ENCODE data around the gene CLPTM1L.

CLPTM1L gene

DNA sequence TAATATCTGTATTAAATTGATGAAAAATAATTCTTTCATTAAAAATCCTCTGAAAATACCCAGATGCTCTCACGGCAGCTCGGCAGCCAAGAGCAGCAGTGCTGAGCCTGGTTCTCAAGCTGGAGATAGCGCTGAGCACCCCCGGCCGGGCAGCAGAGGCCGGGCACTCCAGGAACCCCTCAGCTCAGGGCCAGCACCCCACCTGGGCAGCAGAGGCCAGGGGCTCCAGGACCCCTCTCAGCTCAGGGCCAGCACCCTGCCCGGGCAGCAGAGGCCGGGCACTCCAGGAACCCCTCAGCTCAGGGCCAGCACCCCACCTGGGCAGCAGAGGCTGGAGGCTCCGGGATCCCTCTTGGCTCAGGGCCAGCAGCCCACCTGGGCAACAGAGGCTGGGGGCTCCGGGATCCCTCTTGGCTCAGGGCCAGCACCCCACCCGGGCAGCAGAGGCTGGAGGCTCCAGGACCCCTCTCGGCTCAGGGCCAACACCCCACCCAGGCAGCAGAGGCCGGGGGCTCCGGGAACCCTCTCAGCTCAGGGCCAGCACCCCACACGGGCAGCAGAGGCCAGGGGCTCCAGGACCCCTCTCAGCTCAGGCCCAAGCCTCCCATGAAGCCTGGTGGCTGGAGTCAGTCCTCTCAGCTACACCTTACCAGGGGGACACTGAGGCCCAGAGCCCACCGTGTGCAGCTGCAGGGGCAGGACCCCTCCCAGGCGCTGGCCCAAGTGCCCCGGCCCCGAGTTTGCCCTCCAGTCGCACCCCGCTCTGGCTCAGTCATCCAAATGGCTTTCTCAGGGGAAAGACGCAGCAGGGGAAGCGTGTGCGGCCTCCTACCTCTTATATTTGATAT, 21.7 kb downstream of the CLPTM1L start:
- no peaks in the 10 kb centered on the region for H3K27me3 Mint-ChIP-seq
- ATAC-seq (replicated peaks; ENCODE audit: extremely low read depth, poor library complexity, severe bottlenecking) (no peak), DNase-seq (ENCODE audit: low spot score in 2 of 2) (no peak)
- no peaks in the 10 kb centered on the region for H3K9me3 Mint-ChIP-seq
- peaks cover 13% of the 10 kb centered on the region for H3K4me1 Mint-ChIP-seq
- no peak overlapping the region for H3K27ac Mint-ChIP-seq (ENCODE audit: low read depth)
- no peak overlapping the region for H3K4me3 Mint-ChIP-seq
- H3K36me3 Mint-ChIP-seq (ENCODE audit: insufficient read depth): peaks cover 19% of the 10 kb centered on the region

DNA sequence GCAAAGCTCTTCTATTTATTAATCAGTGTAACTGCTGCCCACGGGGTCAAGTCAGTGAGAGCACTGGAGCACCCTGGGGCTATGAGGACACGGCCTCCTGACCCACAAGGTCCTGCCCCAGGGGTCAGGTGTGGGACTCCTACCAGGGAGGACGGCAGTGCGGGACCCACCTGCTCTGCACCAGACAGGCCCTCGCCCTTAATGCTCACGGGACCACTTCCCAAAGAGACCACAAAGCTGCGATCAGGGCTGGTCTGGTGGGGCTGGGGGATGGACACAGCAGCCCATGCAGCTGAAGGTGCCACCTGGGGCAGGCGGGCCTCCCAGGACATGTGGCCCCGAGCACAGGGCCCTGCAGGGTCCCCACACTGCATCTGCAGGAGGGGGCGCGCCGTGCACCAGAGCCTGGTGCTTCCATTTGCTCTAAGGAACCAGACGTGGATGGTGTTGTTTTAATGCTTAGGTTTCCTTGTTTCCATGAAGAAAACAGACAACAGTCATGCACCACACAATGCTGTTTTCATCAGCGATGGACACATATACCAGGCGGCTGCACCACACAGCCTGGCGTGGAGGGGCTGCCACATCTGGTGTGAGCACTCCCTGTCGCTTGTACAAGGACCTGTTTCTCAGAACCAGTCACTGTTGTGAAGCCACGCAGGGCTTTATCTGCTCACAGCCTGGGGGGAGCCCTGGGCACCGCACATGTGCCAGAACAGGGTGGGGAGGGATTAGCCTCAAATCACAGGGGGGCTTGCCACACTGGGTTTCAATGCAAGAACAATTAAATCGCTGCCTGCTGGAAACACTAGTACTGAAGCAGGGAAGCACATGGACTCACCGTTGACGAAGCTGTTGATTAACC, 22.6 kb downstream of the CLPTM1L start:
- DNase-seq (ENCODE audit: low spot score in 2 of 2): no peak

DNA sequence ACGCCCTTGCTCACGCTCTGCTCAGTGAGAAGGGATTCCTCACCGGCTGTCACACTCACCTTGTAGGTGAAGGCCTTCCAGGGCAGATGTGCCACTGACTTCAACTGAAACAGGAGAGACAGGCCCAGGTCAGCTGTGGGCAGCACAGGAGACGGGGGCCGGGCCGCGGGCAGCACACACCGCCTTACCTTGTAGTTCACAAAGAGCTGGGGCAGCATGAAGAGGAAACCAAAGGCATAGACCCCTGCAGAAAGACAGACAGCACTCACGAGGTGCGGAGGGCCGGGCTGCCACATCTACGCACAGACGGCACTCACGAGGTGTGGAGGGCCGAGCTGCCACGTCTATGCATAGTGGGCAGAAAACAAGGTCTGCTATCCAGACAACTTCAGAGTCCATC, 23.3 kb downstream of the CLPTM1L start:
- no peaks in the 10 kb centered on the region for H3K27me3 Mint-ChIP-seq
- H3K4me3 Mint-ChIP-seq: no peak overlapping the region
- no peak overlapping the region for H3K27ac Mint-ChIP-seq (ENCODE audit: low read depth)
- no peak for ATAC-seq (replicated peaks; ENCODE audit: extremely low read depth, poor library complexity, severe bottlenecking)
- H3K4me1 Mint-ChIP-seq: peaks cover 21% of the 10 kb centered on the region
- no peaks in the 10 kb centered on the region for H3K9me3 Mint-ChIP-seq
- no peak for DNase-seq (ENCODE audit: low spot score in 2 of 2)
- H3K36me3 Mint-ChIP-seq (ENCODE audit: insufficient read depth): peaks cover 22% of the 10 kb centered on the region

More for the DNA sequence above, 22.6 kb downstream of the CLPTM1L start:
- peaks cover 17% of the 10 kb centered on the region for H3K4me1 Mint-ChIP-seq
- H3K27ac Mint-ChIP-seq (ENCODE audit: low read depth): no peak overlapping the region
- no peak for ATAC-seq (replicated peaks; ENCODE audit: extremely low read depth, poor library complexity, severe bottlenecking)
- peaks cover 22% of the 10 kb centered on the region for H3K36me3 Mint-ChIP-seq (ENCODE audit: insufficient read depth)
- no peaks in the 10 kb centered on the region for H3K27me3 Mint-ChIP-seq
- H3K9me3 Mint-ChIP-seq: no peaks in the 10 kb centered on the region
- H3K4me3 Mint-ChIP-seq: no peak overlapping the region

DNA sequence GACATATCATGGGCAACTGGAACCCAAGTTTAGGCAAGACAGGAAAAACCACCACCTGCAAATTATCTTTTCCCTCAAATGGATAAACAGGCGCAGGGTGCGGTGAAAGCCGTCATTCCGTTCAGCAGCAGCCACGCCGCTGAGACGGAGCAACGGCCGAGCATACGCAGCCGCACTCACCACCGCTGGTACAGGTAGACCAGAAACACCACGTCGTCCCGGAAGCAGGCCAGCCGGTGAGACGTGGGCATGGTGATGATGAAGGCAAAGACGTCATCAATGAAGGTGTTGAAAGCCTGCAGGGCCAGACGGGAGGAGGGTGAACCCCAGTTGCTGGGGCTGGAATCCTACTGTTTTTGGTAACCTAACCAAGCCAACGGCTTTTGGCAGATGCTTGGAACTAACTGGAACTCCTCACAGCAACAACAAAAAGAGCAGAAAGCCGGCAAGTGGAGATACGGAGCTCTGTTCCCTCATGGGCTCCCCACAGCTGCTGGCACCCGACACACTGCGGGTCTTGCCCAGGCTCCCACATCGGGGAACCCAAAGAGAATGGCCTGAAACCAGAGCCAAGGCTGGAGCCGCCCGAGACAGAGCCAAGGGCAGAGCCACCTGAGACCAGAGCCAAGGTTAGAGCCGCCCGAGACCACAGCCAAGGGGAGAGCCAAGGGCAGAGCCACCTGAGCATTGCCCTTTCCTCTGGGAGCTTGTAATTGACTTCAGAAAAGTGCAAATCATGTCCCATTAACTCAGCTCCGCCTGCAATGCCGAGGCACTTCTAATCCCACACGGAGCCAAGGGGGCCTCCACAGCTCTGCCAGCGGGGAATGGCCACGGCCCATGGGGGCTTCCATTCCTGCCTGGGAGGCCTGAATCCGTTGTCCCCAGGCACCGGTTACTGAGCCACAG, 24.2 kb downstream of the CLPTM1L start:
- Mint-ChIP-seq H3K27ac (ENCODE audit: low read depth) (no peak overlapping the region), H3K36me3 (ENCODE audit: insufficient read depth) (peaks cover 19% of the 10 kb centered on the region), H3K27me3 (no peaks in the 10 kb centered on the region), H3K9me3 (no peaks in the 10 kb centered on the region), H3K4me1 (peaks cover 21% of the 10 kb centered on the region), H3K4me3 (no peak overlapping the region)
- ATAC-seq (replicated peaks; ENCODE audit: extremely low read depth, poor library complexity, severe bottlenecking) (no peak), DNase-seq (ENCODE audit: low spot score in 2 of 2) (no peak)

DNA sequence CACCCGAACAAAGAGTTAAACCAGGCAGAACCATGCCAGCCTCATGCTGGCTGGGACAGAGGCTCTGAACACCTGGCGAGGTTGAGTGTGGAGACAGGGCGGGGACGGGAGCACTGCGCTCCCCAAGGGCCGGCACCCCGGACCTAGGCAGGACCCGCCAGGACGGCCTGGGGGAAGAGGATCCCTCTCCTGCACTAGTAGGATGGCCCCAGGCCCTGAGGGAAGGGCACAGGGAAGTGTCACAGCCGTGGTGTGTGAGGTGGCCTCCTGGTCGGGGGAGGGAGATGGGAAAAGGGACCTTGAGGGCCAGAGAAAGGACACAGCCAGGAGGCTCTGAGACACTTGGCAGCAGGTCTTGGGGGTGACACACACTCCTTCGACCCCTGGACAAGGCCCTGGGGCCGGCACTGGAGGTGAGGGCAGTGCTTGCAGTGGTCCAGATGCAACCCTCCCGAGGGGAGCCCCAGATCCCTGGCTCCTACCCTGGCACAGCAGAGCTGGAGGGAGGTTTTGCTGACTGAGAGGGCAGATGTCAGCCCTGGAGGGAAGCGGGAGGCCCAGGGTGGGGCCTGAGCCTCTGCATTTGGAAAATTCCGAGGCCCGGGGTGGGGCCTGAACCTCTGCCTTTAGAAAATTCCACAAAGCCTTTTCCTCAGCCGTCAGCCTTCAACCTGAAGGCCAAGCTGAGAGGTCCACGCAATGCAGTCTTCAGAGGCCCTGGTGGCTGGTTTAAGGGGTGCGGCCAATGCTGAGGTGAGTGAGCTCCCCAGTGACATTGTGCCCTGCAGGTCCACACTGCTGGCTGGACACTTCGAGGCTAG, 25.3 kb downstream of the CLPTM1L start:
- H3K4me1 Mint-ChIP-seq: peaks cover 31% of the 10 kb centered on the region
- H3K4me3 Mint-ChIP-seq: no peak overlapping the region
- no peak for DNase-seq (ENCODE audit: low spot score in 2 of 2)
- no peaks in the 10 kb centered on the region for H3K9me3 Mint-ChIP-seq
- peaks cover 19% of the 10 kb centered on the region for H3K36me3 Mint-ChIP-seq (ENCODE audit: insufficient read depth)
- no peaks in the 10 kb centered on the region for H3K27me3 Mint-ChIP-seq
- ATAC-seq (replicated peaks; ENCODE audit: extremely low read depth, poor library complexity, severe bottlenecking): no peak
- H3K27ac Mint-ChIP-seq (ENCODE audit: low read depth): no peak overlapping the region

DNA sequence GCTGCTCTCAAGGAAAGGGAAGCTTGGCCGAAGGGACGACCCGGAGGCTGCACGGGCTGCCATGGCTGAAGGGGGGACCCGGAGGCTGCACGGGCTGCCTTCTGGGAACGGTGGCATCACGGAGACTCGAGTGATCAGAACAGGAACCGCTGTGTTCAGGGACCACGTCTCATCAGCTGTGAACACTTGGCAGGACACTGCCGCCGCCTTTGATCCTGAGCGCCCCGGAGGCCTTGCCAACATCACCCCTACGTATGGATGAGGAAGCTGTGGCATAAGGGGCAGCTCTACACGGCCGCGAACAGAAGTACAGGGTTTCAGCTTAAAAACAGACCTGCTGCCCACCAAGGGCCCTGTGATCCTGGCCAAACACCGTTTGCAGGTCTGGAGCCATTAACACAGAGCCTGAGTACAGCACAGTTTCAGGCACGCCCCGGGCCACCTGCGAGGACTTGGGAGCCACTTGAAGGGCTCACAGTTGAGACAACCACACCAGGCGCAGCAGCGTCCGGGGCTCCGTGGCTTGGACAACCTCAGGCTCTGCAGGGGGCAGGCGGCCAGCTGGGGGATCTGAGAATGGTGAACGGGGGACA, 26.1 kb downstream of the CLPTM1L start:
- Mint-ChIP-seq H3K4me3 (no peak overlapping the region), H3K27me3 (no peaks in the 10 kb centered on the region), H3K9me3 (no peaks in the 10 kb centered on the region), H3K4me1 (peaks cover 40% of the 10 kb centered on the region), H3K36me3 (ENCODE audit: insufficient read depth) (peaks cover 14% of the 10 kb centered on the region), H3K27ac (ENCODE audit: low read depth) (no peak overlapping the region)
- no peak for DNase-seq (ENCODE audit: low spot score in 2 of 2)
- no peak for ATAC-seq (replicated peaks; ENCODE audit: extremely low read depth, poor library complexity, severe bottlenecking)

DNA sequence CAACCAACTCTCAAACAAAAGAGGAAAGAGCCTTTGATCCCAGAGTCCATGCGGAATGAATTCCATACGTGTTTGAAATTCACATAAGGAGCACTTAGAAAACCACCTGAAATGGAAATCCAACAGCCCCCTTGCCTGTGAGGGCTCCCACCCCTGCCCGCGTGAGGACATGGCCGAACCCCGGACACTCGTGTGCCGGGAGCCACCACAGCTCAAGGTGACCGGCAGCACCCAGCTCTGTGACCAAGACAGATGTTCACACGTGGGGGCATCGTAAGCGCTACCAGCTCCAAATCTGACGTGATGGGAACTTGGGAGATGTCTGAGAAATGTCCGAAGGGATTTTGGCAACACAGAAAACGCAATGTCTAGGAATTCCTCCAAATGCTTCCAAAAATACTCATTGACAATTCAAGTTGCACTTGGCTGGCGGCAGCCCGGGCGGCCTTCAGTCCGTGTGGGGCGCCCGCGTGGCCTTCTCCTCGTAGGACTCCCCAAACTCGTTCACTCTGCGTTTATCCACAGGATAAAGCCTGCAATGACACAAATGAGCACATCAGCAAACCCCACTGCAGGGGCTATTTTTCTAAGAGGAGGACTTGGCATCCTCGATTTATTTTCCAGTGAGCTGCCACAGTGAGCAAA, 26.9 kb downstream of the CLPTM1L start:
- H3K27me3 Mint-ChIP-seq: no peaks in the 10 kb centered on the region
- peaks cover 47% of the 10 kb centered on the region for H3K4me1 Mint-ChIP-seq
- peaks cover 14% of the 10 kb centered on the region for H3K36me3 Mint-ChIP-seq (ENCODE audit: insufficient read depth)
- no peak overlapping the region for H3K27ac Mint-ChIP-seq (ENCODE audit: low read depth)
- DNase-seq (ENCODE audit: low spot score in 2 of 2) (no peak), ATAC-seq (replicated peaks; ENCODE audit: extremely low read depth, poor library complexity, severe bottlenecking) (no peak)
- no peaks in the 10 kb centered on the region for H3K9me3 Mint-ChIP-seq
- H3K4me3 Mint-ChIP-seq: no peak overlapping the region

DNA sequence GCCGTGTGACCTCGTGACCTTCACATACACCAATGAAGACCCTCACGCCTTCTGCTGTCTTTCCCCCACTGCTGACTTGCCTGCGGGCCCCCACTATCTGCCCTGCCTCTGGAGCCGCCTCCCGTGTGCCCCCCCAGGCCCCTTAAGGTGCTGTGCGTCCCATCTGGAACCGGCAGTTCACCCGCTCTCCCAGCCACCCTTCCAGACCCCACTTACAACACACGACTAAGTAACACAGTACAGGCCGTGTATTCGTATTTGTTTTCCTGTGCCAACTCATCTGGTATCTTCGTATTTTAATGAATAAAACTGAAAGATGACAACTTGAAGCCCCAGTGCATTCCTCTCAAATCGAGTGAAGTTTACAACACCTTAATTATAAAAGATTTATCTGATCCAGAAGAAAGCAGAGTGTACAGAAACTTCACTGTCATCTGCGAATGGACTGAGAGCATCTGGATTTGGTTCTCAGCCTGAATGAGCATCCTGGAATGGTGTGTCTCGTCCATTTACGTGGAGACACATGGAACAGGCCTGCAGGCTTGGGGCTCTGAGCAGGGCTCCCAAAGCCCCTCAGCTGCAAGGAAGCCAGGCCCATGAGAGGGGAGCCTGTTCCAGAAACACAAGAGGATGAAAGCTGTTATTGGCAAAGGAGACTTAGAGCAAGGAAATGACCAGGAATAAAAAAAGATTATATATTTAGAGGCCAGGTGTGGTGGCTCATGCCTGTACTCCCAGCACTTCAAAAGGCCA, 28.1 kb downstream of the CLPTM1L start:
- no peak for ATAC-seq (replicated peaks; ENCODE audit: extremely low read depth, poor library complexity, severe bottlenecking)
- peak overlapping the region; percentile 73 for H3K27ac Mint-ChIP-seq (ENCODE audit: low read depth)
- H3K36me3 Mint-ChIP-seq (ENCODE audit: insufficient read depth): peaks cover 19% of the 10 kb centered on the region
- no peaks in the 10 kb centered on the region for H3K27me3 Mint-ChIP-seq
- no peaks in the 10 kb centered on the region for H3K9me3 Mint-ChIP-seq
- peak overlapping the region; percentile 86 for H3K4me3 Mint-ChIP-seq
- H3K4me1 Mint-ChIP-seq: peaks cover 59% of the 10 kb centered on the region
- DNase-seq (ENCODE audit: low spot score in 2 of 2): no peak

DNA sequence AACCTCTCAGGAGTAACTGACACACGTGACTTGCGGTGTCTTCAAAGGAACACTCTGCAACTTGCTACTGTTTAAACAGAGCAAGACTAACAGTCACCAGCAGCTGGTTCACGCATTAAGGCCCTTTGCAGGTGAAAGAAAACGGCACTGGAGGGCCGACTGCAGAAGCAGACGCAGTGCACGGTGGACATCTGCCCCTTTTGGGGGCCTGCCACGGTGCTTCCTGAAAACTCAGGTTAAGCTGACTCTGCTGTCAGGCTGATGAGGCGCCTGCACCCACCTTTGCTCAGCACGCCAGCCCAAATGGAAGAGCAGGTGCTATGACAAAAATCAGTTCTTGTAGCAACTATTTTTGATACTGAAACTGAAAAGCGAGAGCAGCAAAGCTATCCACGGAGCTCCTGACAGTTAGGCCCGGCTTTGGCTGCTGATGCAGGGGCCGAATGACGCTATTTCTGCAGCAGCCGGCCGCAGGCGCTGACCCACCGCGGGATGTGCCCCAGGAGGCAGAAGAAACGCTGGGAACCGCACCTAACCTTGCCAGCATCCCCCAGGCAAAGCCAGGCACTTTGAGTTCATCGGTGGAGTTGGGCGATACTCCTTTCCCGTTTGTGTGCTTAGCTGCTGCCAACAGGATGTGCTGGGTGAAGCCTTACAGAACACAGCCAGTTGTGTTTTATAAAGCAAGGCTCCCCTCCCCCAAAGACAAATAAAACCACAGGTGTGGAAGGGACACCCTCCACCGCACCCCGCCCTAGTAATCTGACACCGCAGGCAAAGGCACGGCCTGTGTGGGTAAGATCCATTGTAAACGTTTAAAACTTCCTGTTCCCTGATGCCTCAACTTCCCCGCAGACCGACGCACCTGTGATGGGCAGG, 29.0 kb downstream of the CLPTM1L start:
- Mint-ChIP-seq H3K4me1 (peaks cover 63% of the 10 kb centered on the region), H3K27ac (ENCODE audit: low read depth) (peak overlapping the region; percentile 73), H3K27me3 (no peaks in the 10 kb centered on the region), H3K36me3 (ENCODE audit: insufficient read depth) (peaks cover 21% of the 10 kb centered on the region), H3K9me3 (no peaks in the 10 kb centered on the region), H3K4me3 (peak overlapping the region; percentile 86)
- ATAC-seq (replicated peaks; ENCODE audit: extremely low read depth, poor library complexity, severe bottlenecking): peak; percentile 59
- peak; percentile 32 to 43 for DNase-seq (ENCODE audit: low spot score in 2 of 2)

Data from central memory CD8-positive, alpha-beta T cell (primary cell).